HG03571 (cell line): ENCODE measurements around the gene HSPG2.
A peak's percentile ranks its signal among the peaks of the same experiment; 100 is the strongest.
"Not testable (repeated sequence)": the region's sequence is repeated elsewhere in the genome, so short reads cannot be mapped to it uniquely, and the experiment has no call there.

Experiments
- ATAC-seq: cut with Tn5 transposase; IDR thresholded peaks from one replicate; pipeline ENCODE4 v1.9.1; 2021; ENCODE audit not compliant: unreplicated experiment

HSPG2 gene

GRCh38 chr1:21813542-21813941 lies 123.6 kb downstream of the HSPG2 start:
- ATAC-seq, result no peak

- no peak for ATAC-seq
These were observed 125.2 kb downstream of the HSPG2 start, which contains the start of gene LDLRAD2 for GRCh38 chr1:21811875-21812305. Gene LDLRAD2, plus strand, starts transcription at chr1:21812265. Its CDS starts 187 bp downstream, at chr1:21812452.

- ATAC-seq, result no peak
These were observed 132.6 kb downstream of the HSPG2 start for GRCh38 chr1:21804536-21804935.

GRCh38 chr1:21801100-21801499 lies 136.0 kb downstream of the HSPG2 start:
- no peak for ATAC-seq

- no peak for ATAC-seq
These were observed 137.4 kb downstream of the HSPG2 start for GRCh38 chr1:21799730-21800129.

- ATAC-seq, result no peak
These were observed 142.0 kb downstream of the HSPG2 start for GRCh38 chr1:21795075-21795474.

GRCh38 chr1:21794656-21795055 lies 142.5 kb downstream of the HSPG2 start:
- ATAC-seq, result no peak

GRCh38 chr1:21793104-21793503 lies 144.0 kb downstream of the HSPG2 start:
- ATAC-seq, result no peak

GRCh38 chr1:21786640-21787039 lies 150.5 kb downstream of the HSPG2 start:
- ATAC-seq, result no peak

GRCh38 chr1:21785764-21786163 lies 151.3 kb downstream of the HSPG2 start:
- not testable (repeated sequence) for ATAC-seq

- ATAC-seq, result no peak
These were observed 153.2 kb downstream of the HSPG2 start for GRCh38 chr1:21783679-21784603.

- ATAC-seq, result peak; percentile 60
These were observed 154.0 kb downstream of the HSPG2 start, which contains the start of gene USP48 for GRCh38 chr1:21782868-21783678. Gene USP48, minus strand, starts transcription at chr1:21783149. Its CDS starts 192 bp downstream, at chr1:21782957.

GRCh38 chr1:21782349-21782867 lies 154.7 kb downstream of the HSPG2 start:
- peak; percentile 17 for ATAC-seq

GRCh38 chr1:21781815-21782348 lies 155.2 kb downstream of the HSPG2 start:
- peak; percentile 20 for ATAC-seq

GRCh38 chr1:21779613-21780521 lies 157.2 kb downstream of the HSPG2 start:
- no peak for ATAC-seq

GRCh38 chr1:21778405-21778727 lies 158.7 kb downstream of the HSPG2 start:
- ATAC-seq, result no peak

GRCh38 chr1:21776925-21777324 lies 160.2 kb downstream of the HSPG2 start:
- ATAC-seq, result not testable (repeated sequence)

- no peak for ATAC-seq
These were observed 161.0 kb downstream of the HSPG2 start for GRCh38 chr1:21775985-21776562.

- ATAC-seq, result no peak
These were observed 161.6 kb downstream of the HSPG2 start for GRCh38 chr1:21775550-21775914.
